ENCODE results near the gene VWF. TPM values are rescaled to one million over a fixed set of nuclear protein-coding genes. Genes with fewer than 3 reads are reported as not detected.
A peak's percentile ranks its signal among the peaks of the same experiment; 100 is the strongest.
"Not testable (repeated sequence)": the region's sequence is repeated elsewhere in the genome, so short reads cannot be mapped to it uniquely, and the experiment has no call there.

VWF gene
- total RNA-seq, 4 donors from 2014 or later, result 21.1 to 92.5 (median 49.7) TPM

DNA sequence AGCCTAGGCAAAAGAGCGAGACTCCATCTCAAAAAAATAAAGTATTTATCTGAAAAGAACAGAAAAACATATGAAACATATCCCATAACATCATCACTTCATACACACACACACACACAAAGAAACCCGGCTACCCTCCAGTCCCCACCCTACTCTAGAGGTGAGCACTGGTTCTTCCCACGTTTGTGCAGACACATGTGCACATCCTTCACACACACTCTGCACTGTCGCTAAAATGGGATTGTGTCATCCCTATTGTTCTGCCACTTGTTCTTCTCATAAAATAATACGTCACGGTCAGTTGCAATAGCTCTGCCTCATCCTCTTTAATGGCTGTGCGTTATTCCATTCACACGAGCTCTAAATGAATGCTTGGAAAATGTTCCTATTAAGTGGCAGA, 93.5 kb downstream of the VWF start:
- Histone ChIP-seq H3K36me3 (peaks cover 0 to 54% (median 0%) of the 10 kb centered on the region in 3 donors), H3K27me3 (peaks cover 0 to 4% (median 0%) of the 10 kb centered on the region in 4 donors), H3K27ac (no peak overlapping the region), H3K4me3 (no peak overlapping the region), H3K9me3 (no peaks in the 10 kb centered on the region), H3K4me1 (peaks cover 0 to 7% (median 0%) of the 10 kb centered on the region in 3 donors)
- intact Hi-C loops (cut with DNase I), result no loop called here
- no peak for DNase-seq
- 68 to 76% methylated on average over 8 of the region's 8 CpGs for WGBS, 2 donors
- TF ChIP-seq POLR2A (IDR thresholded peaks at IDR 0.05), result no peak
- TF ChIP-seq CTCF (IDR thresholded peaks at IDR 0.05), result no peak

- no peak for TF ChIP-seq POLR2A (IDR thresholded peaks at IDR 0.05)
- no peak for TF ChIP-seq CTCF (IDR thresholded peaks at IDR 0.05)
- H3K36me3 ChIP-seq, result peaks cover 0 to 46% (median 0%) of the 10 kb centered on the region in 3 donors
- no peak overlapping the region for H3K27ac ChIP-seq
- intact Hi-C loops (cut with DNase I), result no loop called here
- H3K4me3 ChIP-seq, result no peak overlapping the region
- DNase-seq, result no peak
- peaks cover 0 to 4% (median 0%) of the 10 kb centered on the region in 4 donors for H3K27me3 ChIP-seq
- 45 to 64% methylated on average over 3 of the region's 3 CpGs for WGBS, 2 donors
- H3K4me1 ChIP-seq, result peaks cover 0 to 7% (median 0%) of the 10 kb centered on the region in 3 donors
- H3K9me3 ChIP-seq, result no peaks in the 10 kb centered on the region
Observed at GRCh38 chr12:6030081-6030480, 94.4 kb downstream of the VWF start.

DNA sequence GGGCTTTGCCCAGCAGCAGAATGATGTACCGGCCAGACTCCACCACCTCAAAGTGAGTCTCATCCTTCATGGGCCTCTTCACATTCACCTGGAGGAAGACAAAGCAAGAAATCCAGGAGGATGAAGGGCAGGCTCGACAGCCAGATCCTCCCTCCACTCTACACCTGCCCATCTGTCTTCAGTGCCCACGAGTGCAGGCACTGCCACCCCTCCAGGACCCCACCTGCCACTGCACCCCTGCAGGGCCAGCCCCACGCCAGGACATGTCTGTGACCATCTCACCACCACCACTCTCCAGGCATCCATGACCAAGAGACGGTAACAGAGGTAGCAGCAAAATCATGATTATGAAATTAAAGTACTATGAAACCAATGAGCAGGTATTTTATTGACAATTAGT, 95.1 kb downstream of the VWF start:
- H3K4me1 ChIP-seq, result peaks cover 0 to 9% (median 0%) of the 10 kb centered on the region in 3 donors
- DNase-seq, result no peak
- peaks cover 0 to 4% (median 0%) of the 10 kb centered on the region in 4 donors for H3K27me3 ChIP-seq
- no peak overlapping the region for H3K4me3 ChIP-seq
- WGBS, 2 donors, result 73 to 90% methylated on average over 5 of the region's 5 CpGs
- TF ChIP-seq POLR2A (IDR thresholded peaks at IDR 0.05), result no peak
- no peak for TF ChIP-seq CTCF (IDR thresholded peaks at IDR 0.05)
- H3K9me3 ChIP-seq, result no peaks in the 10 kb centered on the region
- peaks cover 0 to 39% (median 0%) of the 10 kb centered on the region in 3 donors for H3K36me3 ChIP-seq
- no peak overlapping the region for H3K27ac ChIP-seq
- intact Hi-C loops (cut with DNase I), result no loop called here

- DNase-seq, result no peak
- intact Hi-C loops (cut with DNase I), result no loop called here
- peaks cover 0 to 34% (median 0%) of the 10 kb centered on the region in 3 donors for H3K36me3 ChIP-seq
Observed at GRCh38 chr12:6026998-6027397, 97.5 kb downstream of the VWF start.

GRCh38 chr12:6025703-6026298, 98.7 kb downstream of the VWF start:
- H3K27me3 ChIP-seq; H3K27ac ChIP-seq; DNase-seq; H3K4me3 ChIP-seq; intact Hi-C loops (cut with DNase I); H3K9me3 ChIP-seq: not testable (repeated sequence)
- WGBS, 2 donors, result 78 to 94% methylated on average over 4 to 7 of the region's 9 CpGs
- H3K36me3 ChIP-seq, result peaks cover 0 to 39% (median 0%) of the 10 kb centered on the region in 3 donors
- H3K4me1 ChIP-seq, result peaks cover 0 to 28% (median 0%) of the 10 kb centered on the region in 3 donors

More at GRCh38 chr12:6026998-6027397, 97.5 kb downstream of the VWF start:
- no peaks in the 10 kb centered on the region for H3K9me3 ChIP-seq
- TF ChIP-seq POLR2A (IDR thresholded peaks at IDR 0.05), result no peak
- TF ChIP-seq CTCF (IDR thresholded peaks at IDR 0.05), result no peak
- H3K27me3 ChIP-seq, result no peaks in the 10 kb centered on the region
- H3K4me1 ChIP-seq, result peaks cover 0 to 24% (median 0%) of the 10 kb centered on the region in 3 donors
- no peak overlapping the region for H3K27ac ChIP-seq
- 62 to 67% methylated on average over 6 of the region's 6 CpGs for WGBS, 2 donors
- H3K4me3 ChIP-seq, result no peak overlapping the region

DNA sequence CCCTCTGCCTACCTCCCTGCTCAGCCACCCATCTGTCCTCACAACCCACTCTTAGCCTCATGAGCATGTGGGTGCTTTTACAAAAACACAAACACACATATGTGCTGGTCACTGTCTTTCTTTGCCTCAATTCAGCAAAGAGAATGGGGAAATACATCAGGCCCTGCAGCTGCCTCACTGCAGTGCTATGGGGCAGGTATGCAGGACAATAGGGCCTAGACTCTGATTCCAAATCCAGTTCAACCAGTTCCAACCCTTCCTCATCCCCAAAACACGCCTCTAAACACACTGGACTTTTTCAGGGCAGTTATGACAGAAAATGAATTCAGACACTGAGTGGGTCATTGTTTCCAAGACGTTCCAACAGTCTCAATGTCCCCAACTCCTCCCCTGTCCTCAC, 100.4 kb downstream of the VWF start:
- H3K36me3 ChIP-seq, result peaks cover 0 to 43% (median 0%) of the 10 kb centered on the region in 3 donors
- H3K27ac ChIP-seq, result peak overlapping the region in 2 of 4 donors; percentile 19 to 52
- DNase-seq; H3K27me3 ChIP-seq; H3K9me3 ChIP-seq; H3K4me3 ChIP-seq; intact Hi-C loops (cut with DNase I): not testable (repeated sequence)
- 31 to 70% methylated on average over 2 of the region's 2 CpGs for WGBS, 2 donors
- H3K4me1 ChIP-seq, result peaks cover 0 to 23% (median 0%) of the 10 kb centered on the region in 3 donors
